NCI-H748 treated with DMSO at 0.1 percent for 48 hours (cell line): ENCODE measurements around the gene ELK4.

Experiments used
- DNase-seq: peaks from one replicate; lab custom pipeline; 2025; lab: John Stamatoyannopoulos, UW

Gene ELK4, protein sequence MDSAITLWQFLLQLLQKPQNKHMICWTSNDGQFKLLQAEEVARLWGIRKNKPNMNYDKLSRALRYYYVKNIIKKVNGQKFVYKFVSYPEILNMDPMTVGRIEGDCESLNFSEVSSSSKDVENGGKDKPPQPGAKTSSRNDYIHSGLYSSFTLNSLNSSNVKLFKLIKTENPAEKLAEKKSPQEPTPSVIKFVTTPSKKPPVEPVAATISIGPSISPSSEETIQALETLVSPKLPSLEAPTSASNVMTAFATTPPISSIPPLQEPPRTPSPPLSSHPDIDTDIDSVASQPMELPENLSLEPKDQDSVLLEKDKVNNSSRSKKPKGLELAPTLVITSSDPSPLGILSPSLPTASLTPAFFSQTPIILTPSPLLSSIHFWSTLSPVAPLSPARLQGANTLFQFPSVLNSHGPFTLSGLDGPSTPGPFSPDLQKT

DNA sequence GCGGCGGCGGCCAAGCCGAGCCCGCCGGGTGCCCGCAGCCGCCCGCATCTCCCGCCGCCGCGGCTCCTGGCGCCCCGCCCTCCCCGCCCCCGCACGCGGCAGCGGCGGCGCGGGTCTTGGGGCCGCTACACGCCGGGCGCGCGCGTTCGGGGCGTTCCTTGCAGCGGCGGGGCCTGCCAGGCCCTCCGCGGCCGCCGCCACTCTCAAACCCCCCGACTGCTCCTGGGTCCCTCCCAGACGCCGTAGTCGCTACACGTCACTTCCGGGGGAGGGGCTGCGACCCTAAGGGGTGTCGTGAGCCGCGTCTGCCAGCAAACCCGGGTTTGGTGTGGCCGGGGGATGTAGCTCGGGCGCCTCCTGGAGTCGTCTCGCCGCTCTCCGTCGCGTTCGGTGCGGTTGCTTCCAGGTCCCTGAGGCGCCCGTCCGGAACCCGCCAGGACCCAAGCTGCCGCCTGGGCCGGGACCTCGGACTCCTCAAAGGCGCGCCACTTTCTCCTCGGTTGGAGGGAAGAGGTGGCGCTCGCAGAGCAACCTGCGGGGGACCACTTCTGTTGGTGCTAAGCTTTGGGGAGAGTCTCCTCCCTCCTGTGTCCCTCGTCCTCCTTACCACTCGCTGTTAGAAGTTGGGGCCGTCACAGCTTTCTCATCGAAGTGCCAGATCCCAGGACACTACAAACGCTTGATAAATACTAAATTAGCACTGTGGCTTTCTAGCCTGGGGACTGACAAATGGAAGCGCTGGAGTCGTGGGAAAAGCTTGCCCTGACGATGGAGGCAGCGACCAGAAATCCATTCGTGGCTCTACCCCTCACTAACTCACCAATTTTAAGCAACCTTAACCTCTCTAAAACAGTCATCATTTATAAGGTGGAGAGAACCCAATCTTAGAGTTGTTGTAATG, at the start of gene ELK4:
Gene ELK4 (minus strand): TSS at position 244 of the 901 bp plus-strand sequence. CDS start 8,129 bp downstream, outside the sequence.
- peak; percentile 72 for DNase-seq

DNA sequence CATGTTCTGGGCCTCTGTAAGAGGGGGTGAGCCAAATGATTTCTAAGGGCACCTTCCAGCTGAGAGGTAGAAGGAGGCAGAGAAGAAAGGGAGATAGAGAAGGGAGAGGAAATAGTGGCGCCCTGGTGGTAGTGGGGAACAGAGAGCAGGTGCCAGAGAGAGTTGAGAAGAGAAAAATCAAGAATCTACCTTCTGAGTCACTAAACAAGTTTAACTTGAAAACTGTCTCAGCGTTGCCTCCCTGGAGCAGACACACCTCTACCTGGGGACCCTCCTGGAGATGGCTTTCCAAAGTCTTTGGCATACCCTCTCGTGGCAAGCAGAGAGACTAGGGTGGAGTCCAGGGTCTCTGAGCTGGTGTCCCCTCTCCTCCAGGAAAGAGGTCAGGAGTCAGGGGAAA, 49.6 kb upstream of the ELK4 start:
- no peak for DNase-seq

DNA sequence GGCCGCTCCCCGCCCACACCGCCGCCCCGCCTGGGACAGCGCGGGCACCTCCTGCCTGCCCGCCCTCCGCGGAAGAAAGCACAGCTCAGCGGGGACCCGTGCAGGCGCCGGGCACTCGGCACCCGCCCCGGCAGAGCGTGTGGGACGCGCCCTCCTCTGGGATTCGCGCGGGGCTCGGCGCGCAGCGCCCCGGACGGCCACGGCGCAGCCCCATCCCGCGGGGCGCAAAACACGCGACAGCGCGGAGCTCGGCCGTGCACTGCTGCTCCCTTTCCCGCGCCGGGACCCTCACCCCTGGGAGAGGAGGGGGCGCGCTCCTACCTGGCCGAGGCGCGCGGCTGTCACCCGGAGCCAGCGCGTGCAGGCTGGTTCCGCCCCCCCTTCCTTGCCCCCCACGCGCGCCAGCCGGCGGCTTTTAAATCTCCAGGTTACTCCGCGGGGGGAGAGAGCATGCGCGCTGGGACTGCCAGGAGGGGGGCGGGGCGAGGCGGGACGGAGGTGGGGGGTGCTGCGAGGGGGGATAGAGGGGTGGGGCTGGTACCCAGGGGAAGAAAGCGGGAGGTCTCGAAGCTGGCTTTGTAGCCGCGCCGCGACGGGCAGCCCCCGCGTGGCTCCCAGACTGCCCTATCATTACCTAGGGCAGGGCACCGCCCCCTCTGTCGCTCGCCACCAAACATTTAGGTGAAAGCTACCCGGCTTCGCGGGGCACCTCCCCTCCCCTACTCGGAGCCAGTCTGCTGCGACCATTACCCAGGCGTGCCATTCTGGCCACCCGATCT, 48.5 kb upstream of the ELK4 start, which contains the start of gene SLC45A3:
Gene SLC45A3 (minus strand): TSS at position 437 of the 779 bp plus-strand sequence. CDS start 15,853 bp downstream, outside the sequence.
- peak; percentile 1 for DNase-seq

DNA sequence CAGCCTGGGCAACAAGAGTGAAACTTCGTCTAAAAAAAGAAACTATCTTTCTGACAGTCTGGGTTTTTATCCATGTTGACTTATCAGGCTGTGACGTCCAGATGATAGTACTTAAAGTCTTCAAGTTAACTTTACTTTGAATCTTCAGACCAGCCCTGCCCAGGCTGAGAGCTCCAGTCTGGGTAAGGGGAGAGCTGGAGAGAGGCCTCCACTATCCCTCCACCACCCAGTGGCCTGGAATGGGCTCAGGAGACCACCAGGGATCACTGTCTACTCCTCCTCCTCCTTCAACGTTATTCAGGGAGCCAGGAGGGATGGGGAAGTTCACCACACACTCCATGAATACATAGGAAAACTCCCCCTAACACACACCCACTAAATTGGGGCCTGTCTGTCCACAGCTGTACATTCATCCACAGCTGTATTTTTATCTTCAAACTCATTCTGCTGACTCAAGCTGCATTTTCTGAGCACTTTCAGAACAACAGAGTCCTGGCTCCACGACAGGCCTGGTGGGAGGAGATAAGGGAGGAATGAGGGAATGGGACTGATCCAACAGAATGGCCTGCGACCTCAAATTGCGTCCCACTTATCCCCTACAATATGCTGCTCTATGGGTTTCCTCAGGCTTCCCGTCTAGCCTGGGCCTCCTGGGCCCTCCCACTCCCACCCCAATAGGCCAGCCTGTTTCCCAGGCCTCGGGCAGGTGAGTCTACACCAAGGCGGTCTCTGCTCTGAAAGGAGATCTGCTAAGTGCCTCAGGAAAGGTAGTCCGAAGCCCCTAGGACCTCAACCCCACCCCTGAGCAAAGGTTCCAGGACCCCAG, 46.7 kb upstream of the ELK4 start:
- no peak for DNase-seq

DNA sequence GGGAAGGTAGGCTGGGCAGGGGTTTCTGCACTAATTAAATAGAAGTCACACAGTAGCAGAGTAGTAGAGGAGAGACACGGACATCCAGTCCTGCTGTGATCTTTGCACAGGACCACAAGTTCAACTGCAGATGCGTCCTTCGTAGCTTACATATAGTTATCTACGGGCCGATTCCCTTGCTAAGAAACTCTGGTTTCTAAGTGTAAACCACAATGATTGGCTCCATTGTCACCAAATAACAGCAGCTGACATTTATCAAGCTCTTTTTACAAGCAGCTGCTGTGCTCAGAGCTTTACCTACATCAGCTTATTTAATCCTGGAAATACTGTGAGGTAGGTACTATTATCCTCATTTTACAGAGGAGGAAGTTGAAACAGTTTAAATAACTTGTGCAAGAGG, 45.4 kb upstream of the ELK4 start:
- no peak for DNase-seq

DNA sequence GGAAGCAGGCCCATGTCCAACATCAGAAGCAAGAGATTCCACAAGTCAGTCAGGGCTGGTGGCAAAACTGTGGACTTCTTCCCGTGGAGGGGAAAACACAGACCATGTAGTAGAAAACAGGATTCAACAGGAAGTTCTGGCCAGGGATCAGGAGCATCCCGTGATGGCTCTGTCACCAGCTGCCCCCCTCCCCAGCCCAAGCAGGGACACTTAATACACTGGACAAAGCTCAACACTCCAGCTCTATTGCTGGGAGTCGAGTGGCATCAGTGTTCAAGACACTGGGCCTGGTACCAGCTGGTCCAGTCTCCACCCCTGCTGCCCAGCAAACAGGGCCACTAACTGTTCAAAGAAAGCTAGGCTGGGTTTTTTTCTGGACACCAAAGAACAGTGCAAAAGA, 44.8 kb upstream of the ELK4 start:
- no peak for DNase-seq

DNA sequence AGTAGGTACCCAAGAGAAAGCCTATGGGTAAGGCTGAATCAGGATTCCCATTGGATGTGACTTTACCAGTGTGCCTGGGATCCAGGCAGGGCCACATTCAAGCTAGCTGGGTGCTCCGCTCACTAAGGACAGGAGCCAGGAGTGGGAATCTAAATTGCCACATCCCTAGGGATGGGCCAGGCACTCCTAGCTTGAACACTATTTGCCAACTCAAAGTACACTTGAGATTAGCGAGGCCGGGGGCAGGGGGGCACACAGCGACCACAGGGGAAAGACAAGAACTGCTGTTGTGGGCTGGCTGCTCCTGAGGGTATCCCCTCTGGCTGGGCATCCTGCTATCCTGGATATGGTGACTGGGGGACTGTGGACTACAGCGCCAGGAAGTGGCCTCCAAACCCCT, 44.2 kb upstream of the ELK4 start:
- DNase-seq, result no peak

DNA sequence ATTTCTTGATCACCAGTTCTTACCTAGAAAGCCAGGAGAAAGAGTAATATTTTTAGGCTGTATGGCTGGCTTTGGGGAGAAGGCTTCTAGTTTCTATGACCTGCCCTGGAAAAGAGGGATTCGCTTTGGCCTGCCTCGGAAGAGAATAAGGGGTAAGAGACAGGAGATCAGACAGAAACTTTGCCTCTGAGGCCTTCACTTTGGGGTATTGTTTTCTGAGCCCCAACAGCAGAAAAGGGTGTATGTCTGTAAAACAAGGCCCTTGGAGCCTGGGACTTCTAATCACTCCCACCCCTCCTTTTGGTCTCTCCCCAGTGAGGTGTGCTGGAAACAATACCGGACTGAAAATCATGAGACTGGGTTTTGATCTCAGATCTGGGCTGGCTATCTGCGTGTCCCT, 43.4 kb upstream of the ELK4 start:
- no peak for DNase-seq

DNA sequence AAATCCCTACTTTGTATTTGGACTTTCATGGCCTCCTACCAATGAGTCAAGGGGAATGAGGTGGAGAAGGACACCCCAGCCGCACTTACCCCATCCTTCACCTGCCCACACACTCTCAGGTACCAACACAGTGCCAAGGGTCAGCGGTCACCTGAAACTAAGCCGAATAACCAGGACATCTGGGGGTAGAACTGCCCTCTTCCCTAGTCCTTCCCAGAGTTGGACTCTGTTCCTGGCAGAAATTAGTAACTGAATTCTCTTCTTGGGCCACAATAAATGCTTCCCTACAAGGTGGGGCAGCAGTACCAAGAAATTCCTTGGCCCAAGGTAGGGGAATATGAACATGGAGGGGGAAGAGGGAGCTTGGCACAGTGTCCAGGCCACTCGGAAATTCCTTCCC, 41.2 kb upstream of the ELK4 start:
- DNase-seq, result no peak

DNA sequence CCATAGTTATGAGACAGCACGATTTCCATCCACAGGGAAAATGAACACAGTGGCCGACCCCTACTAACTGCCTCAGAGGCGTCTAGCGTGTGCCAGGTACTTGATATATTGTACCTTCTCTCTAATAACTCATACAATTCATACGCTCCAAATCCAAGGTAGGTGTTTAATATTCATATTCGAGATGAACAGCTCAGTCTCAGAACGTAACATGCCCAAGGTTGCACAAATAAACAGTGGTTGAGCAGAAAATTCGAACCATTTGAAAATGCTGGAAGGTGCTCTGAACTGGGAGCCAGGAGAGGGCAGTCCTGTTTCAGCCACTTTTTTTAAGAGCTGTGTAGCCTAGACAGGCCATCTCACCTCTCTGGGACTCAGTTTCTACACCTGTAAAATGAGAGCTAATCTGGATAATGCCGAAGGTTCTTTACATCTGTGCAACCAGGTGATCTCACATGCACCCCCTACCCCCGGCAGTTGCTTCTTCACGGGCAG, 40.6 kb upstream of the ELK4 start:
- no peak for DNase-seq

DNA sequence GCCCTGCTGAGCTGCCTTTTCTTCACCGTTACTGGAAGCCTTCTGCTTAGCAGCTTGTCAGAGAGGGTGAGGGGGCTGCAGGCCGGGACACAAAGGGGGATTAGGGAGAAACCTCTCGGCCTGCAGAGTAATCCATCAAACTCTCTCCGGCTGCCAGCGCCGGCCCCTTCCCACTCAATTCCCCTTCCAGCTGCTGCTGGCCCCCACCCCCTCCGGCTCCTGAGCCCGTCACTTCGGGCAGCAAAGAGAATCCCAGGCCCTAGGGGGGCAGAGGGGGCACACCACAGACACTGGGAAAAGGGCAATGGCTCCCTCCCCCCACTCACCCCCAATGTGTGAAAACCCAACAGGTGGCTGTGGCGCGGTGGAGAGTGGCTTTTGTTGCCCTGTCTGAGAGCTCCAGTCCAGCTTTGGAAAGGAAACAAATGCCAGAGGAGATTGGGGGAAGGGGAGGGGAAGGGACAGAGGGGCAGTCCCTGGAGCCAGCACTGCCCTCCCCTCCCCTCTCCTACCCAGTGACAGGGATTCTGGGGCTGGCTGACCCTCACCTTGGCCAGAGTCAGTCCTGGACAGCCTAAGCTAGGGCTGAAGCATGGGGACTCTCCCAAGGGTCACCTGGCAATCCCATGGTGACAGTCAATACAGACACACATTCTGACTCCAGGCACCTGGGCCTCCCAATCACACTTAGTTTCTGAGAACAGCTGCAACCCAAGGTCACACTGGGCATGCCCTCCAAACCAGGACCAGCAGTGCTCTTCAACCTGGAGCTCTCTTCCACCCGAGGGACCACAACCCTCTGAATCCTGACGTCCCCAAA, 39.0 kb upstream of the ELK4 start:
- no peak for DNase-seq

DNA sequence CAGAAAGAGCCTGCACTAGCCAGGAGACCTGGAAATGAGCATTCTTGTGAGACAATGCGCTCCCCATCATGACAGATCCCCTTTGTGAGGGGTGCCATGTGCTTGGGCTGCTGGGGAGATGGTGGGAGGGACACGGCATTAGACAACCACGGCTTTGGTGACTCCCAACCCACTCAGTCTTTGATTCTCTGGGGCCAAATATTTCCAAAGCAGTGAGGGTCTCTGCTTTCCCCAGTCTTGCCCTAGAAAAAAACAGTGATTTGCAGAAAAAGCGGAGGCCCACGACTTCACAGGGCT, 38.3 kb upstream of the ELK4 start:
- DNase-seq, result no peak

DNA sequence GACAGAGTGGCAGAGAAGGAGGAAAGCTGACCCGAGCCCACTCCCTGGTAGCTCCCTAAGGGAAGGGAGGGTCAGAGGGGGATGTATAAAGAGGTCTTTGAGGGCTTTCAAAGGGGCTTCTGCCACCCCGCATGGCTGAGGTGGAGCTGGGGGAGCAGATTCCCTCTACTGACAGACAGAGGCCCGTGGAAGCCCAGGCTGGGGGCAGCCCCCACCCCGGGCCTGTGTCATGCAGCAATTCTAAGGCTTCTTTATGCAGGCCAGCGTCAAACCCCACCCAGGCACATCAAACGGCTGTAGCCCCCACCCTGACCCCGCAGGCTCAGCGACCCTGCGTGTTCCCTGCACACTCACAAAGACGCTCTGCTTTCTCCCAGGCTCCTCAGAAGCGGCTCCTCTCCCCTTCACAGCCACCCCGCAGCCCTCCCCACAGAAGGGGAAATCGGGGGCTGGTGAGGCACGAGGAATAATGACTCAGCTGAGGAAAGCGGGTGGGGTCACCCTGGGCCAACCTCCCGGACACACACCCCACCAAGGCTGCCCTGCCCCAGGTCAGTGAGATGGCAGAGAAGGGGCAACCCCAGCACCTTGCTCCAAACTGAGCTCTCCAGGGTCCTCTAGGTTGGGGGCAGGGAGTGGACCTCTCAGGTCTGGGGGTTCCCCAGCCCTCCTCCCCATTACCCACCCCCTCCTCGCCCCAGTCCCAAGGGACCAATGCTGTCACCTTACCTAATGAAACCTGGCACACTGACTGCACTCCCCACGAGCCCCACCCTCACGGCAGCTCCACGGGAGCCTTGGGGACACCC, 37.7 kb upstream of the ELK4 start:
- no peak for DNase-seq

DNA sequence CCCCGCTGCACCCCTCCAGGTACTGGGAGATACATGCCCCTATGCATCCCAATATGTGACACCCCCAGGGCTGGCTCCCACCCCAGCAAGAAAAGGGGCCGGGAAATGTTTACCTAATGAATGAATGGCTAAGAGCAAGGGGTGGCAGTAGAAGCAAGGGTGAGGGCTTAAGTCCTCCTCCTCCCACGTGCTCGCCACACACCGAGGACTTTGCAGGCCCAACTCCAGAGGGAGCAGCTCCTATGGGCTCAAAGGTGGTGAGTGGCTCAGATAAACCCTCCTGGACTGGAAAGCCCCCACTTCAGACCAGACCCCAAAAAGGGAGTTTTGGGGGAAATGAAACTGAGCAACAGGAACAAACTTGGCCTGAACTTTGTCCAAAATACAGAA, 37.1 kb upstream of the ELK4 start:
- no peak for DNase-seq

DNA sequence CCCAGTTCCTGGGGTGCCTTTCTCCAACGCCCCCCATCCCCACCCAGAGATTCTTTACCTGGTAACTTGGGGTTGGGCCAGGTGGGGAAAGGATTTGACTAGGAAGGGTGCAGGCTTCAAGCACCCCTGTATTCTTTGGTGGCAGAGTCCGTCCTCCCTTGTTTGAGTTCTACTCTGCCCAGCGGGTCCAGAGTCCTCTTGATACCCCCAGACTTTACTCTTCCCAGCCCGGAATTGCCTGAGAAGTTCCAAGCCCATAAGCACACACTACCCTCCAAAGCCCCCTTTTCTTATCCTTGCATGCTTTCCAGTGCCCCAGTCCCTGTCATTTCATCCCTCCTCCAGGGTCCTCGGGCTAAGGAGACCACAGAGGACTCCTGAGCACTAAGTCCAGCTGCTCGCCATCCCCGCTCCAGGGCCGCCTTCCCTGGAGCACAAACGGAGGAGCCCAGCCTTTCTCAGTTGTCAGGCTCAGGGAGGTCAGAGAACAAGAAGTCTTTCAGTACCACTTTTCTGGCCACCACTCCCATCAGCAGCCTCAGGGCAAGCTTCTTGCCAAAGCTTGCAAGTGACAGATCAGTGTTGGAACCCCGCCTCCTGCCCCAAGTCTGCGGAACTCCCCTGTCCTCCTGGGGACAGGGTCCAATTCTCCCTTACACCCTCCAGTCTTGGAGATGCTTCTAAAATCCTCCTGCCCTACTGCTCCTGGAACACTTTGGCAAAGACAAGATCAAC, 36.3 kb upstream of the ELK4 start:
- DNase-seq, result no peak

DNA sequence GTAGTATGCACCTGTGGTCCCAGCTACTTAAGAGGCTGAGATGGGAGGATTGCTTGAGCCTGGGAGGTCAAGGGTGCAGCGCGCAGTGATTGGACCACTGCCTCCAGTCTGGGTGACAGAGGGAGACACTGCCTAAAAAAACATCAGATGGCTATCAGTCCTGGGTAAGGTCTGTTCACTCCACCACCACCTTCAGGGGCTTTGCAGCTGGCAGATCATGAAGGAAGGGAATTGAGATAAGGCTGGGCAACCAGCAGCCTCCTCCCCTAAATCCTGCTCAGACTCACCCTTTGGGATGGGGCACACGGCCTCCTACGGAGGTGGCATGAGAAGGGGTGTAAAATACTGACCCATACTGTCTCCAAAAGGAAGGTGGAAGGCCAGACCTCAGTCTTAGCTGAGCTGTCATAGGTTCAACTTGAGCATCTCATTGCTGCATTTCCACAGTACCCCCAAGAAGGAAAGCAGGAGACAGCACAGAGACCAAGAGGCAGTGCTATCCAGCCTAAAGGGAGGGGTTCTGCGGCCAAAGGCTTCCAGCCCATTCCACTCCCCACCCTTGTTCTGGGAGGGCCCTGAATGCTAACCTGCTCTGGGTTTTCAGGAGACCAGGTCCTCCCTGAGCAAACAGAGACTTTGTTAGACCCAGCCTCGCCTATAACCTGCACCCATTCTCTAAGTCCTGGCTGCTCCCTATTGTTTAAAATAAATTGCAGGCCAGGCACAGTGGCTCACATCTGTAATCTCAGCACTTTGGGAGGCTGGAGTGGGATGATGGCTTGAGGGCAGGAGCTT, 34.8 kb upstream of the ELK4 start:
- no peak for DNase-seq

DNA sequence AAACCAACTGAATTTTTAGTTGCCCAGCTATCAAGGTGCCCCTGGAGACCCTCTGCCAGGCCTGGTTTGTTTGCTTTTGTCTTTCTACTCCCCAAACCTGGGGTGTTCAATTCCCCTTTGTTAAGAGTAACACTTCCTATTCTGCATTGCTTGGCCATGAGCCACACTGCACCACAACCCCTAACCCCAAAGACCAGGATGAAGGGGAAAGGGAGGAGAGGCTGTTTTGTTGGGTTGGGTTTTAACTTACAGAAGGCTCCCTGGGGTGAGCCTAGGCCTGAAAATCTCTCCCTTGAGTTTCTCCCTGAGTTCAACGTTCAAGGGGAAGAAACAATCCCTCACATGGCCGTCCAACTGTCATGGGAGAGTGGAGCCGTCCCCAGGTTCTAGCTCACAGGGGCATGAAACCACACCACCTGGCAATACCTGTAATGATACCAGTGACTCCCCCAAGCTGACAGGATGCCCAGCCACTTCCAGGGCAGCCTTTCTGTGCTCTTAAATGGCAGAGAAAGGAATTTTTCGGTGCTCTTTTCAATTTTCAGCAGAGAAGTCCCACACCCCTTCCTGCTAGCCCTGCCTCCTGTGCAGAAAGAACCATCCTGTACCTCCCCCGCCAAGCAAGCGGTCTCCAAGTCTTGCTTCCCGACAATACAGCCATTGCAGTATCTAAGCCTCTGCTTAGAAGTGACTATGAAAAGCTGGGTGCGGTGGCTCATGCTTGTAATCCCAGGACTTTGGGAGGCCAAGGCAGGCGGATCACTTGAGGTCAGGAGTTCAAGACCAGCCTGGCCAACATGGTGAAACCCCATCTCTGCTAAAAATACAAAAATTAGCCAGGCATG, 33.6 kb upstream of the ELK4 start:
- no peak for DNase-seq
